GF-D8 (cell line): Measurements from ENCODE around the gene QPRT.
"Not testable (repeated sequence)": the region's sequence is repeated elsewhere in the genome, so short reads cannot be mapped to it uniquely, and the experiment has no call there.

ENCODE experiments used
- DNase-seq: peaks from one replicate; lab custom pipeline; 2025; lab: John Stamatoyannopoulos, UW

Gene QPRT

DNA sequence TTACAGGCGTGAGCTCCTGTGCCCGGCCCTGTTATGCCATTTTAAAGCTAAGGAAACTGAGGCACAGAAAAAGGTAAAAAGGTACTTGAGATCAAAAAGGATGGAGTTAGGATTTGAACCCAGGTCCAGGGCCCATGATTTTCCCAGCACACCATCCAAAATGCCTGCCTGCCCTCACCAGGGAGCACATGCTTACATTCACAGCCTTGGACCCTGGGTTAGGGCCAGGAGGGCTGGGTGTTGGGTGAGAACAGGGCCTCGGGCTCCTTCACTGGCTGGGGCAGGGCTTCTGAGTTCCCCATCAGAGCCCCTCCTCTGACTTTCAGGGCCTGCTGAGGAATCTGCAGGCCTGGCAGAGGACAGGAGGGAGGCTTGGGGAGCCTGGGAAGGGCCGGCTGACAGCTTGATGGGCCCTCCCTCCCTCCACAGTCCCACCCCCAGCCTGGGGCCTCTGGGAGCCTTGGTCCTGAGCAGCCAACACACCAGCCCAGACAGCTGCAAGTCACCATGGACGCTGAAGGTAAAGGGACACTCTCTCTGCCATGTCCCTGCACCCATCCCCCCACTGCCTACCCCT lies at the start of gene QPRT:
Gene QPRT, plus strand, starts transcription at position 490 of the 577 bp plus-strand sequence. Its CDS starts 18 bp downstream, at position 508.
- DNase-seq, result peak; percentile 76

DNA sequence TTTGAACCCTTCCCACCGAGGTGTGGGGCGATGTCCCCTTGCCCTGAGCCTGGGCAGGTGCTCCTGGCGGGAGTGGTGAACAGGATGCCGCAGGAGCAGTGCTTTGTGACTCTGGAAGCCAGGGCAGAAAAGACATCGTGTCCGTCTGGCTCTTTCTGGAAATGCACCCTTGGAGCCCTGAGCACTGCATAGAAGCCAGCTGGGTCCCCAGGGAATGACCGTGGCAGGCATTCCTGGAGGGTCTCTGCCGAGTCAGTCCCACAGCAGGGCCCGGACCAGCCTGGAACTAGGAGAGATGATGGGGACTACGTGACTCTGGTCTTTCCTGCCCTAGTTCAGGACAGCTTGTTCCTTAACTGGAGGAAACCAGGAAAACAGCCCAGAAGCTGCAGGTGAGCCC lies 49.7 kb upstream of the QPRT start:
- not testable (repeated sequence) for DNase-seq

DNA sequence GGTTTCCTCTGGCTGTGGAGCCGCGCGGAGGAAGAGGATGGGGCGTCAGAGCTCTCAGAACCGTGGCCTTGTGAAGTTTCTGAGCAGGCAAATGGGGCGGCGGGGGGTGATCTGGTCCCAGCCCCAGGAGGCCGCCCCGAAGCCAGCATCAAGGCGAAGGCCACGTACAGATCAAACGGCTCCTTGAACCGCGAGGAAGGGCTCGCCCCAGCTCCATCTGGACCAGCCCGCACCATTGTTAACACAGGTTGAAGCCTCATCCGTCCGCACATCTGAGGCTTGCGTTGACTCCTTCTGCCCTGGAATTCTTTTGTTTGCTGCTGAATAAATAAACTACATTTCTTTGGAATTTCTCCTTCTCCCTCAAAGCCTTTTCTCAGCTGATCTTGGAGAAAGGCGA lies 47.3 kb upstream of the QPRT start:
- DNase-seq, result not testable (repeated sequence)

DNA sequence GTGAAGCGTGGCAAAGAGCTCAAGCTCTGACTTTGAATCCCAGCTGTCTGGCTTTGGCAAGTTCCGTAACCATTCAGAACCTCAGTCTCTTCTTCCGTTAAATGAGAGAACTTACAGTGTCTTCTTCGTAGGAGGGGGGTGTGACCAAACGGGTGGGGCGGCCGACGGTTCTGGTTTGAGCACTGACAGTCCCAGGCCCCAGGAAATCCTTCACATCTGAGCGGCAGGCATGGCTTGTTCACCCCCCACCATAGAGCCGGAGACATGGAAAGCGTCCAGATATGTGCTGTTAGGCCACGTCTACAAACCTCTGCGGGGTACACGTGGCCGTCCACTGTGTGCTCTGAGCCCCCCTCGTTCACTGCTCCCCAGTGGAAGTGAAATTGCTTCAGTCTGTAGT lies 43.1 kb upstream of the QPRT start:
- DNase-seq, result peak; percentile 31

DNA sequence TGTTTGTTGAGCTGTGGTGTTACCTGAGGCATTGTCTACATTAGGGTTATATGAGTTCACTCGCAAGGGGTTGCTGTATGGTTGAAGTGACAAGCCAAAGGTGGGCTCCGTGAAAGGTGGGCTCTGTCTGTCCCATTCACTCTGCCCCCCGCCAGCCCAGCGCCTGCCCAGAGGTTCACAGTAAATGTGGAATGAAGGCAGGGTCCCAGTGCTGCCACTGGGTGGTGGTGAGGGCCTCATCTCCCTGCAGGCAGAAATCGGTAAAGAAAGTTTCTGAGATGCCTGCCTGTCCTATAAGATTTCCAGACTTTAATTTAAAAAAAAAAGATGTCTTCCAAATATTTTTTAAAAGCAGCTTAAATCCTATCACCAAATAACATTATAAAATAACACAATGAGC lies 42.6 kb upstream of the QPRT start:
- not testable (repeated sequence) for DNase-seq

DNA sequence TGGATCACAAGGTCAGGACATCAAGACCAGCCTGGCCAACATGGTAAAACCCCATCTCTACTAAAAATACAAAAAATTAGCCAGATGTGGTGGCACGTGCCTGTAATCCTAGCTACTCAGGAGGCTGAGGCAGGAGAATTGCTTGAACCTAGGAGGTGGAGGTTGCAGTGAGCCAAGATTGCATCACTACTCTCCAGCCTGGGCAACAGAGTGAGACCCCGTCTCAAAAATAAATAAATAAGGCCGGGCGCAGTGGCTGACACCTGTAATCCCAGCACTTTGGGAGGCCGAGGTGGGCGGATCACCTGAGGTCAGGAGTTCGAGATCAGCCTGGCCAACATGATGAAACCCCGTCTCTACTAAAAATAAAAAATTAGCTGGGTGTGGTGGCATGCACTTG lies 40.2 kb upstream of the QPRT start:
- not testable (repeated sequence) for DNase-seq

DNA sequence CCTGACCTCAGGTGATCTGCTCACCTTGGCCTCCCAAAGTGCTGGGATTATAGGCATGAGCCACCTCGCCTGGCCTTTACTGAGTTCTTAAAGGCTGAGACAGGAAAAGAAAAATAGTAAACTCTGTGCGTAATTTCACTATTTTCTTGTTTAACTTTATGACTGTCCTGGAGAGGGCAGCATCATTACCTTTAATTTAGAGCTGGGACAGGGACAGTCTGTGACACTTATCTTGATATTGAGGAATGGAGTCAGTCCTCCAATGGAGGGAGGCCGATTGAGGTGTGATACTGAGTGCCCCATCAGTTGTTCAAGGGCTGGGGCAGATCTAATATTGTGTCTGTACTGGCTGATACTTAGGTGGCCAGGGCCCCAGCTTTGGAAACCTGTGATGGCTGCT lies 37.4 kb upstream of the QPRT start:
- DNase-seq, result peak; percentile 61

DNA sequence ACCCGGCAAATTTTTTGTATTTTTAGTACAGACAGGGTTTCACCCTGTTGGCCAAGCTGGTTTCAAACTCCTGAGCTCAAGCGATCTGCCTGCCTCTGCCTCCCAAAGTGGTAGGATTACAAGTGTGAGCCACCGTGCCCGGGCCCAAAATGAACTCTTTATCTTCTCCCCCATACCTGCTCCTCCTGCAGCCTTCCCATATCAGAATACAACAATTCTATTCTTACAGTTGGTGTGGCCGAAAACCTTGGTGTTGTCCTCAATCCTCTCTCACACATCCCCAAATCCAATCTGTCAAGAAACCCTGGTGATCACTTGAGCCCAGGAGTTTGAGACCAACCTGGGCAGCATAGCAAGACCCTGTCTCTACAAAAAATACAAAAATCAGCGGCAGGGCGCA lies 35.4 kb upstream of the QPRT start:
- no peak for DNase-seq

DNA sequence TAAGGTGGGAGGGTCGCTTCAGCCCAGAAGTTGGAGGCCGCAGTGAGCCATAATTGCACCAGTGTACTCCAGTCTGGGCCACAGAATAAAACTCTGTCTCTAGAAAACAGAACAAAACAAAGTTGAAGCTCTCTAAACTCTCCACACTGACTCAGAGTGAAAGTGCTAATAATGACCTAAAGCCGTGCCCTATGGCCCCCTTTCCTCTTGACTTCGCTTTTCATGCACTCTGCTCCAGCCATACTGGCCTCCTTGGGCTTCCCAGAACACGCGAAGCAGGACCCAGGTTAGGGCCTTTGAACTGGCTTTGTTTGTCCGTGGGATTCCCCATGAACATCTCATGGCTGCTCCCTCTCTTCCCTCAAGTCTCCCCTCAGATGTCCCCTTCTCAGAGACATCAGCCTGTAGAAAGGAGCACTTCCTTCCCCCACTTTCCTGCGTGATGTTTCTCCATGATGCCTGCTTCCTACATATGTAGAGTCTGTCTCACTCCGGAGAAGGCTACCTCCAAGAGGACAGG lies 34.6 kb upstream of the QPRT start:
- DNase-seq, result no peak

DNA sequence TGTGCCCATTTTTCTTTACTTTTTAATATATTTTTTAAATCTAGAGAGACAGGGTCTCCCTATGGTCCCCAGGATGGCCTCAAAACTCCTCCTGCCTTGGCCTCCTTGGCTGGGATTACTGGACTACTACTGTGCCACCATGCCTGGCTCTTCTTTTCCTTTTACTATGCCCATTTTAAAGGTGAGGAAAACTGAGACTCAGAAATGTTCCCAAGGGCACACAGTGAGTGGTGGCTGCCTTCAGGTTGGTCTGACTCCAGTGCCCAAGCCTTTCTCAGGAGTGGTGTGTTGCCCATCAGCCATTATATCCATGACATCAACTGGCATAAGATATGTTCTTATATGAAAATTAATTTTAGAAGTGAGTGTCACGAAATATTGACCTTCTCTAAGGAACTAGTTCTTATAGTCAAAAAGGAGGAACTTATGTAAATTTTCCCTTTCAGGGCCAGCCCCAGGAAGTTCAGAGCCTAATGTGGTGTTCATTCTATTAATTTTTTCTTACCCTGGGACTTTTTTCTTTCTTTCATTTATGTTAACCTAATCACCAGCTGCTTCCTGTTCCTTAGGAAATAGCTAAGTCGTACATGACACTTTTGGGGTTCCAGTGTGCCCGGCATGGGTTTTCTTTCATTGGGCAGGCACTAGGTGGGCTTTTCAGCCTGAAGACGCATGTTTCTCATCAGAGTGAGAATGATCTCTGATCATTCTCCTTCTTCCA lies 33.8 kb upstream of the QPRT start:
- DNase-seq, result no peak

DNA sequence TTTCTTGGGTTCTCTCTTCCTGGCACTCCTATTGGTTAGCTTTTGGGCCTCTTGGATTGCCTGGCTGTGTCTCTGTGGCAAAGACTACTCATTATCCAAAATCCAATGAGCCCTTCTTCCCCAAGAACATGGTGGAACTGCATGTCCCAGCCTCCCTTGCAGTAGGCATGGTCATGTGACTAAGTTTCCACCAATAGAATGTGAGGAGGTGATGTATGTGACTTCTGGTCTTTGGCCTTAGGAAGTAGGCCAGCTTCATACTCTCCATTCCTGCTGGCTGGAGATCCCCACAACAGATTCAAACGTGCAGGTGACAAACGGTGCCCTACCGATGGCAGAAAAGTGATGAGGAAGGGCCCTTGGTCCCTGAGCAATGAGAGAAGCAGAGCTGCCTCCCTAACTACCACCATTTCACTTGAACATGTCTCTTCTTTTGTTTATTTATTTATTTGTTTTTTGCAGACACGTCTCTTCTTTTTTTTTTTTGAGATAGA lies 33.2 kb upstream of the QPRT start:
- DNase-seq, result peak; percentile 84

DNA sequence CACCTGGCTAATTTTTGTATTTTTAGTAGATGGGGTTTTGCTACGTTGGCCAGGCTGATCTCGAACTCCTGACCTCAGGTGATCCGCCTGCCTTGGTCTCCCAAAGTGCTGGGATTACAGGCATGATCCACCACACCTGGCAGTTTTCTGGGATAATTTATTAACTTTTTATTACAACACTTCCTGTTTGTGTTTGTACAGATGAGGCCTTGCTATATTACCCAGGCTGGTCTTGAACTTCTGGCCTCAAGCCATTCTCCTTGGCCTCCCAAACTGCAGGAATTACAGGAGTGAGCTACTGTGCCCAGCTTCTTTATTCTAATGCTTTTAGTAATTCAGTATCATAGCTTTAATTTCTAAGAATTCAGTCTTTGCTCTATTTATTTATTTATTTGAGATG lies 32.0 kb upstream of the QPRT start:
- no peak for DNase-seq

DNA sequence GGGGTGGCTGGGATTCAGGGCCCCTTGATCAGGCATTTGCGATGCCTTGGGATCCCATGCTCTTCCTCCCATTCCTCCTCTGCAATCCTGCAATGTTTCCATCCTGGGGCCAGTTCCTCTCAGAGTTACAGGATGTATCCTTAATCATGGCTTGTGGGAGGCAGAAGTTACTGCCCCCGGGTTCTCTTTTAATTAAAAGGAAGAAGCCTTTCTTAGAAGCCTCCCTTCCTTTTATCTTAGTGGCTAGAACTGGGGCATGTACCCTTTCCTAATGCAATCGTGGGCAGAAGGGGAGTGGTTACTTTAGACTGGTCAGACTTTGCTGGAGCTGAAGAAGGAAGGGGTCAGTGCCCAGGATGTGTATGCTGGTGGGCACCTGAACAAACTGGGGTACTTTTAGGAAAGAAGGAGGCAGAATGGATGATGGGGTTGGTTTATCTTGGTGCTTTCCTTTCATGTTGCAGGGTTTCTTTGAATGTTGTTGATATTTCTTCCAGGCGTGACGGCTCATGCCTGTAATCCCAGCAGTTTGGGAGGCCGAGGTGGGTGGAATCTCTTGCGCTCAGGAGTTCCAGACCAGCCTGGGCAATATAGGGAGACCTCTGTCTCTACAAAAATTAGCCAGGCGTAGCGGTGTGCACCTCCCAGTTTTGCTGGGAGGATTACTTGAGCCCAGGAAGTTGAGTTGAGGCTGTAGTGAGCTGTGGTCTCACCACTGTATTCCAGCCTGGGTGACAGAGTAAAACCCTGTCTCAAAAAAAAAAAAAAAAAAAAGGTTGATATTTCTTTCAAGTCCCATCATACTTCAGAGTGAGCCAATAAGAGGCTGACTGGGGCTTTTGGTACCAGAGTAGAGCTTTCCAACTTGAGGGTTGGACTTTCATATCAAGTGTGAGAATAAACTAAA lies 29.1 kb upstream of the QPRT start:
- peak; percentile 83 for DNase-seq

DNA sequence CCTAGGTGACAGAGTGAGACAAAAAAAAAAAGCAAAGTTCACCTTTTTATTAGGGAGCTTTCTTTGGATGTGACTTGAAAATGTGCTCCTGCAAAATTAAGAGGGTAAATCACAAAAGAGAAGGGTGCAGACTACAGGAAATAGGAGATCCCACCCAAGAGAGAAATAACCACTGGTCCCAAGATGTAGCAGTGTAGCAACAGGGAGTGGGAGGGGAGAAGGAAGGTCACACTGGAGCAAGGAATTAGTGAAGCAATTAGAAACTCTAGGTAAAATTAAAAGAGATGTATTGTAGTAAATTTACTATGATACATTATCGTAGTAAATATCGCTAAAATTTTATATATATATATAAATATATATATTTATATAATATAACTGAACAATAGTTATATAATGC lies 28.2 kb upstream of the QPRT start:
- no peak for DNase-seq

DNA sequence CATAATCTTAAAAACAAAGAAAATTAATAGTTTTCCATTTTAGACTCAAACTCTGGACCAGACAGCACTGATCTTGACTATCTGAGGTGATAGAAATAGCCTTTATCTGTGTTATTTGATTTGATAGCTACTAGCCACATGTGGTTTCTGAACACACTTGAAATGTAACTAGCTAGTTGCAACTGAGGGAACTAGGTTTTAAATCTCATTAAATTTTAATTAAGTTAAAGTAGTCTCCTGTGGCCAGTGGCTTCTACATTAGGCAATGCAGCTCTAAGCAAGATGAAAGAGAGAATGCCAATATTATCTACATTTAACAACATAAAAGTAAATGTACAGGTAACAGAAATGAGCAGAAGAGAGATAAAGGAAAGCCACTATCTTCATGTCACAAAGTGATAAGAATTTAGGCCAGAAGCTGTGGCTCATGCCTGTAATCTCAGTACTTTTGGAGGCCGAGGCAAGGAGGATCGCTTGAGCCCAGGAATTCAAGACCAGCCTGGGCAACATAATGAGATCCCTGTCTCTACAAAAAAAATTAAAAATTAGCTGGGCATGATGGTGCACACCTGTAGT lies 27.1 kb upstream of the QPRT start:
- DNase-seq, result no peak

DNA sequence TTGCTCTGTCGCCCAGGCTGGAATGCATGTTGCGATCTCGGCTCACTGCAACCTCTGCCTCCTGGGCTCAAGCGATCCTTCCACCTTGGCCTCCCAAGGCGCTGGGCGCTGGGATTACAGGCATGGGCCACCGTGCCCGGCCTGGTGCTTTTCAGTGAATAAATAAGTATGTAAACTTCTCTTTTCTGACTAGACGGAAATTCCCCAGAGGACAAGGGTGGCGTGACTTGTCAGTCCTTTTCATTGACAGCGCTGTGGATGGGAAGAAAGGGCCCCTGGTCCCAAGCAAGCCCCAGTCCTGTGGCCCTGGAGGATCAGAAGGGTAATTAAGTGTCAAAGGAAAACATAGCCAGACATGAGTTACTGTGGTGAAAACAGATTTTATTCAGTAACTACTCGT lies 25.5 kb upstream of the QPRT start:
- peak; percentile 81 for DNase-seq

DNA sequence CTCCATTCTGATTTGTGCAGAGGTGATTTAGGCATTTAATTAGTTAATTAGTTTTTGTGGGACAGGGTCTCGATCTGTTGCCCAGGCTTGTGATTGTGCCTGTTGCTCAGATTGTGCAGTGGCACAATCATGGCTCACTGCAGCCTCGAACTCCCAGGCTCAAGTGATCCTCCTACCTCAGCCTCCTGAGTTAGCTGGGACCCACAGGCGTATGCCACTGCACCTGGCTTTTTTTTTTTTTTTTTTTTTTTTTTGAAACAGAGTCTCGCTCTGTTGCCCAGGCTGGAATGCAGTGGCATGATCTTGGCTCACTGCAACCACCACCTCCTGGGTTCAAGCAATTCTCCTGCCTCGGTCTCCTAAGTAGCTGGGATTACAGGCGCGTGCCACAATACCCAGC lies 25.1 kb upstream of the QPRT start:
- DNase-seq, result not testable (repeated sequence)

DNA sequence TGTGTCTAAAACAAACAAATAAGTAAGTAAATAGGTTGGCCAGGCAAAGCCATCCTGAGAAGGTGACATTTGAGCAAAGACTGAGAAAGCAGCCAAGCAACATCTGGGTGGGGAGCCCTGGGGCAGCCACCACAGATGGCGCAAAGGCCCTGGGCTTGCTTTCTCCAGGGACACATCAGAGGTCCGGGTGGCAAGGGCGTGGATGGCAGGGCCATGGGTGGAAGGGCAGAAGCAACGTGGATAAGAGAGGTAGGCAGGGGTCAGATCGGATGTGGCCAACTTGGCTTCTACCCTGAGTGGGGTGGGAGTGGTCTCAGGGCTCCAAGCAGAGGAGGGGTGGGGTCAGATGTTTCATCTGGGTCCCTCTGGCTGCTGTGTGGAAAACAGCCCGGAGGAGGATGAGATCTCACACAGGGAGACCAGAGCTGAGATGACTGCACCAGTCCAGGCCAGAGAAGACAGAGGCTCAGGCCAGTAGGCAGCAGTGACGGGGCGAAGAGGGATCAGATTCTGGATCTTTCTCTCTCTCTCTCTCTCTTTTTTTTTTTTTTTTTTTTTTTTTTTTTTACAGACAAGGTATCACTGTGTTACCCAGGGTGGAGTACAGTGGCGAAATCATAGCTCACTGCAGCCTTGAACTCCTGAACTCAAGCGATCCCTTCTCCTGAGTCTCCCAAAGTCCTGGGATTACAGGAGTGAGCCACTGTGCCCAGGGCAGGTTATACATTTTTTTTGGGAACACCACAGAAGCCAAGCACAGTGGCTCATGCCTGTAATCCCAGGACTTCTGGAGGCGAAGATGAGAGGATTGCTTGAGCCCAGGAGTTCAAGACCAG lies 22.1 kb upstream of the QPRT start:
- DNase-seq, result no peak

DNA sequence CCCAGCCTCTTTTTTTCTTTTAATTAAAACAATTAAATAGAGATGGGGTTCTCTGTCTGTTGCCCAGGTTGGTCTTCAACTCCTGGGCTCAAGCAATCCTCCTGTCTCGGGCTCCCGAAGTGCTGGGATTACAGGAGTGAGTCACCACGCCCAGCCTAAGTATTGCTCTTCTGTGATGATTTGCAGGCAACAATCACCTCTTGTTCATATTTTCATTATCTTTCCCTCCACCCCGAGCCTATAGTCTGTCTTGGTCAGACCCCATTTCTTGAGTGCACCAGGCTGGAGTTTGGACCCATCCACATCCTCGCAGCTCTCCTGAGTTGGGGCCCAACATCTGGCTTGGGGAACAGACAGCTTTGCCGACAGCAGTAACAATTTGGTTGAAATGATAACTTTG lies 20.3 kb upstream of the QPRT start:
- no peak for DNase-seq

DNA sequence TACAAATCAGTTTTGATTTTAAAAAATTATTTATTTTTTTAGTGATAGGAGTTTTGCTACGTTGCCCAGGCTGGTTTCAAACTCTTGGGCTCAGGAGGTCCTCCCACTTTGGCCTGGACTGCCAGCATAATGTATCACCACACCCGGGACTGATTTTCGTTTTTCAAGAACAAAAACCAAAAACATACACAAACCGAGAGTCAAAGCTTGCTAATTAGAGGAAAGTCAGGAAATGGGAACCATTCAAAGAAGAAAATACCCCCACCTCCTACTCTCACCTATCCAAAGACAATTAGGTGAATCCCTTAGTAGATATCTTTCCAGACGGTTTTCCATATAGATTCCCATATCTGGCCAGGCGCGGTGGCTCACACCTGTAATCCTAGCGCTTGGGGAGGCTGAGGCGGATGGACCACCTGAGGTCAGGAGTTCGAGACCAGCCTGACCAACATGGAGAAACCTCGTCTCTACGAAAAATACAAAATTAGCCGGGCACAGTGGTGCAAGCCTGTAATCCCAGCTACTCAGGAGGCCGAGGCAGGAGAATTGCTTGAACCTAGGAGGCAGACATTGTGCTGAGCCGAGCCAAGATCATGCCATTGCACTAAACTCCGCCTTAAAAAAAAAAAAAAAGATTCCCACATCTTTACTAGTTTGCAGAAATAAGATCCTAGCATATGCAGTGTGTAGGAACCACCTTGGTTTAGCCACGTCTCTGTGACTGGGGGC lies 16.8 kb upstream of the QPRT start:
- DNase-seq, result no peak

DNA sequence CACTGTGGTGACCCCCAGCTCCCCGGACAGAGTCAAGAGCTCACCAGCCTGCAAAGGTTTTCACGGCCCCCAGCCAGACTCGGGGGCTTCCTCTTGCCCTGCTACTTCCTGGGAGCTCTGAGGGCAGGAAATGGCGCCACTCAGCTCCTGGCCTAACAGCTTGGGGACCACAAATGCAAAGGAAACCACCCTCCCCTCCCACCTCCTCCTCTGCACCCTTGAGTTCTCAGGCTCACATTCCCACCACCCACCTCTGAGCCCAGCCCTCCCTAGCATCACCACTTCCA lies 16.3 kb upstream of the QPRT start:
- DNase-seq, result peak; percentile 96
